CD14-positive monocyte (primary cell): Measurements from ENCODE around the gene NPEPL1. TPM values are rescaled to one million over a fixed set of nuclear protein-coding genes. Genes with fewer than 3 reads are reported as not detected.

Experiments used
- DNase-seq, 3 donors: peaks; one replicate each; pipeline ENCODE4 v3.0.0-alpha.2; 2011 to 2022
- H2AFZ ChIP-seq: 2 replicates; pipeline ENCODE4 v1.6.0; 2012; ENCODE audit warnings: mild to moderate bottlenecking, low read depth, low read length, inconsistent platforms; ENCODE audit not compliant: insufficient read depth, poor library complexity, severe bottlenecking
- H3K27ac ChIP-seq, 2 donors: 1 replicate in 1 of 2; 2 replicates in 1 of 2; pipeline ENCODE4 v1.5.1; 2012 to 2013; ENCODE audit warnings: low read length in 2 of 2, control low read depth in 1 of 2, inconsistent platforms in 1 of 2, low read depth in 1 of 2, mild to moderate bottlenecking in 1 of 2
- H3K27me3 ChIP-seq, 2 donors: one replicate each; pipeline versions ENCODE4 v1.6.0 to v1.6.1; 2011 to 2013; ENCODE audit warnings: low read length in 2 of 2; ENCODE audit not compliant: control insufficient read depth in 2 of 2, insufficient read depth in 2 of 2
- H3K36me3 ChIP-seq, 2 donors: replicated peaks in 1 of 2; 1 replicate in 1 of 2; 2 replicates in 1 of 2; pipeline versions ENCODE4 v1.5.1 to v1.6.1; 2012 to 2013; ENCODE audit warnings: low read length in 2 of 2, control low read depth in 1 of 2, inconsistent platforms in 1 of 2, mild to moderate bottlenecking in 1 of 2; ENCODE audit not compliant: insufficient read depth in 2 of 2, control insufficient read depth in 1 of 2
- H3K4me1 ChIP-seq, 2 donors: 1 replicate in 1 of 2; 2 replicates in 1 of 2; pipeline versions ENCODE4 v1.5.1 to v1.6.1; 2012 to 2013; ENCODE audit warnings: low read length in 2 of 2, control low read depth in 1 of 2, inconsistent platforms in 1 of 2, mild to moderate bottlenecking in 1 of 2, moderate library complexity in 1 of 2; ENCODE audit not compliant: insufficient read depth in 2 of 2, control insufficient read depth in 1 of 2
- H3K4me2 ChIP-seq: replicated peaks from 2 replicates; pipeline ENCODE3; 2012; ENCODE audit warnings: low read length, moderate library complexity, mild to moderate bottlenecking; ENCODE audit not compliant: poor library complexity, severe bottlenecking; ENCODE audit errors: extremely low read depth
- H3K4me3 ChIP-seq, 3 experiments: fragments of 200-600 bp in 1 of 3; sonication (generic) in 1 of 3; replicated peaks in 1 of 3; 1 replicate in 2 of 3; 2 replicates in 1 of 3; pipeline ENCODE4 v1.5.1; 2011 to 2013; ENCODE audit warnings: low read length in 3 of 3, mild to moderate bottlenecking in 3 of 3, control low read depth in 2 of 3, low read depth in 2 of 3, inconsistent platforms in 1 of 3, moderate library complexity in 1 of 3
- H3K79me2 ChIP-seq: 2 replicates; pipeline ENCODE4 v1.6.0; 2012; ENCODE audit warnings: mild to moderate bottlenecking, control low read depth, inconsistent platforms, low read length, moderate library complexity; ENCODE audit not compliant: insufficient read depth
- H3K9ac ChIP-seq: 2 replicates; pipeline ENCODE4 v1.6.0; 2017; ENCODE audit warnings: low read length, mild to moderate bottlenecking; ENCODE audit not compliant: insufficient read depth, poor library complexity, severe bottlenecking
- H3K9me3 ChIP-seq, 2 donors: replicated peaks in 1 of 2; 1 replicate in 1 of 2; 2 replicates in 1 of 2; pipeline versions ENCODE4 v1.5.1 to v1.6.1; 2012 to 2013; ENCODE audit warnings: low read length in 2 of 2, control low read depth in 1 of 2; ENCODE audit not compliant: control insufficient read depth in 1 of 2, insufficient read depth in 1 of 2
- H4K20me1 ChIP-seq: 2 replicates; pipeline ENCODE4 v1.6.0; 2012; ENCODE audit warnings: mild to moderate bottlenecking, low read length, control low read depth, moderate library complexity; ENCODE audit not compliant: insufficient read depth
- H3K27ac Mint-ChIP-seq, 7 donors: one replicate each; pipeline ENCODE4 v1.8.0; 2020; ENCODE audit warnings: mild to moderate bottlenecking in 7 of 7, mixed read lengths in 7 of 7, moderate library complexity in 6 of 7, inconsistent platforms in 2 of 7
- H3K27me3 Mint-ChIP-seq, 3 donors: one replicate each; pipeline ENCODE4 v1.8.0; 2021 to 2022; ENCODE audit warnings: low read depth in 3 of 3, mild to moderate bottlenecking in 3 of 3, mixed read lengths in 3 of 3, moderate library complexity in 3 of 3, inconsistent platforms in 1 of 3
- H3K36me3 Mint-ChIP-seq, 2 donors: one replicate each; pipeline ENCODE4 v1.8.0; 2020; ENCODE audit warnings: mixed read lengths in 2 of 2, inconsistent platforms in 1 of 2, mild to moderate bottlenecking in 1 of 2
- H3K4me1 Mint-ChIP-seq: one replicate; pipeline ENCODE4 v1.8.0; 2020; ENCODE audit warnings: mild to moderate bottlenecking, mixed read lengths
- H3K4me3 Mint-ChIP-seq, 2 donors: one replicate each; pipeline ENCODE4 v1.8.0; 2020; ENCODE audit warnings: mild to moderate bottlenecking in 2 of 2, mixed read lengths in 2 of 2, moderate library complexity in 1 of 2
- H3K9me3 Mint-ChIP-seq, 7 donors: one replicate each; pipeline ENCODE4 v1.8.0; 2020 to 2022; ENCODE audit warnings: mixed read lengths in 7 of 7, mild to moderate bottlenecking in 6 of 7, moderate library complexity in 6 of 7, inconsistent platforms in 2 of 7
- WGBS: methylation state at CpG from one replicate; pipeline ENCODE4 v1.1.5; 2013; ENCODE audit warnings: missing lambda C conversion rate; ENCODE audit not compliant: insufficient coverage; 5-methylcytosine and 5-hydroxymethylcytosine counted together
- intact Hi-C, 2 donors: fragments of 100-400 bp; cut with micrococcal nuclease; formaldehyde crosslinking; loops; one replicate each; pipeline versions ENCODE4 v1.15.0 to v1.15.1; 2023
- polyA plus RNA-seq, 3 donors: library from polyadenylated mRNA; depleted of rRNA in 1 of 3; unstranded in 2 of 3; stranded (reverse) in 1 of 3; fragments of 300-500 nt in 2 of 3; fragments of >200 nt in 1 of 3; fragmentation: Illumina TruSeq in 2 of 3; gene quantifications; 1 replicate in 2 of 3; 2 replicates in 1 of 3; pipeline ENCODE4 v1.2.3, GENCODE V29; 2012 to 2021
- TF ChIP-seq, protein P1 (sequence below): fragments of 200-600 bp; IDR thresholded peaks from one replicate; pipeline ENCODE4 v1.8.0; 2022; ENCODE audit warnings: antibody characterized with exemption, mild to moderate bottlenecking

The NPEPL1 gene
- polyA plus RNA-seq, 3 donors = 37.6 to 109 (median 39.6) TPM

DNA sequence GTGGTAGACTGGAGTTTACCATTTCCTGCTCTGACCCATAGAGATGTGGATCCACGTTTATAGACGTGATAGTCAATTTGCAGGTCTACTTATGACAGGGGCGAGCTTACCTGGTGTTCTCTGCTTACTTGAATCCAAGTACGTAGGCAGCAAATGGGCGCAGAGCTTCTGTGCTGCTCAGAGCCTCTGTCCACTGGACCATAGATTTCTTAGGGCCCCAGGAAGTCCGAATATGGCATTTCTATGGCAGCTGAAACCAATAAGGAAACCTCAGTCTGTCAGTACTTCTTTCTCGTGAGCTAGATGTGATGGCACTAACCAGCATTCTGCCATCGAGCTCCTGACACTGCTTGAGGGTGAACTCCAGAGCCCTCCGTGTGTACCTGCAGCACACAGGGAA lies 19.5 kb upstream of the NPEPL1 start:
- Histone ChIP-seq H2AFZ (no peak overlapping the region), H4K20me1 (peaks cover 42% of the 10 kb centered on the region), H3K27ac (peak overlapping the region in 1 of 2 donors; percentile 26), H3K36me3 (peaks cover 82 to 94% of the 10 kb centered on the region in 2 donors), H3K27me3 (no peaks in the 10 kb centered on the region), H3K4me3 (no peak overlapping the region), H3K4me2 (no peak overlapping the region), H3K4me1 (no peaks in the 10 kb centered on the region), H3K79me2 (peaks cover under 1% of the 10 kb centered on the region), H3K9ac (no peak overlapping the region), H3K9me3 (no peaks in the 10 kb centered on the region)
- TF ChIP-seq, protein P1, sequence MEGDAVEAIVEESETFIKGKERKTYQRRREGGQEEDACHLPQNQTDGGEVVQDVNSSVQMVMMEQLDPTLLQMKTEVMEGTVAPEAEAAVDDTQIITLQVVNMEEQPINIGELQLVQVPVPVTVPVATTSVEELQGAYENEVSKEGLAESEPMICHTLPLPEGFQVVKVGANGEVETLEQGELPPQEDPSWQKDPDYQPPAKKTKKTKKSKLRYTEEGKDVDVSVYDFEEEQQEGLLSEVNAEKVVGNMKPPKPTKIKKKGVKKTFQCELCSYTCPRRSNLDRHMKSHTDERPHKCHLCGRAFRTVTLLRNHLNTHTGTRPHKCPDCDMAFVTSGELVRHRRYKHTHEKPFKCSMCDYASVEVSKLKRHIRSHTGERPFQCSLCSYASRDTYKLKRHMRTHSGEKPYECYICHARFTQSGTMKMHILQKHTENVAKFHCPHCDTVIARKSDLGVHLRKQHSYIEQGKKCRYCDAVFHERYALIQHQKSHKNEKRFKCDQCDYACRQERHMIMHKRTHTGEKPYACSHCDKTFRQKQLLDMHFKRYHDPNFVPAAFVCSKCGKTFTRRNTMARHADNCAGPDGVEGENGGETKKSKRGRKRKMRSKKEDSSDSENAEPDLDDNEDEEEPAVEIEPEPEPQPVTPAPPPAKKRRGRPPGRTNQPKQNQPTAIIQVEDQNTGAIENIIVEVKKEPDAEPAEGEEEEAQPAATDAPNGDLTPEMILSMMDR = no peak
- H3K27me3 Mint-ChIP-seq = peaks cover 0 to 1% (median 0%) of the 10 kb centered on the region in 3 donors
- H3K27ac Mint-ChIP-seq = no peak overlapping the region
- 93% methylated on average over 9 of the region's 9 CpGs for WGBS
- H3K4me3 Mint-ChIP-seq = no peak overlapping the region
- intact Hi-C loops = no loop called here
- no peaks in the 10 kb centered on the region for H3K4me1 Mint-ChIP-seq
- DNase-seq = no peak
- peaks cover 78 to 83% of the 10 kb centered on the region in 2 donors for H3K36me3 Mint-ChIP-seq
- H3K9me3 Mint-ChIP-seq = no peaks in the 10 kb centered on the region

DNA sequence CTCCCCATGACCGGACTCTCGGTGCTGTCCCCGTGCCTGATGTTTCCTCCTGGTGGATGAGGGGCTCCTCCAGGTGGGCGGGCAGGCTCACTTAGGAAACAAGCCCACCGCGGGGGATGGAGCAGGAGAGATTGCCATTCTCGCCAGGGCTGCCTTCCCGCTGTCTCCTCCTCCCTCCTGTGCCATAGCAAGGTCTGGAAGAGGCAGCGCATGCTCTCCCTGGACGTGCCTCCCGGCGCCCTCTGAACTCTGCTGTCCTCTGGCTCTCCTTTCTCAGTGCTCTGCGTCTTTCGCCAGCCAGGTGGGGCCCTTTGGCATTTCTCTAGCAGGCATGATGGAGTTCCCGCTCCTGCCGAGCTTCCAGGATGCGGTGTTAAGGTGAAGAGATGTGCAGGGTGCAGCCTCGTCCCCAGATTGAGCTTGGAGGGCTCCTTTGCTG lies 17.4 kb upstream of the NPEPL1 start:
- H4K20me1 ChIP-seq = peaks cover 35% of the 10 kb centered on the region
- Mint-ChIP-seq H3K27me3 (peaks cover 0 to 2% (median 0%) of the 10 kb centered on the region in 3 donors), H3K4me1 (no peaks in the 10 kb centered on the region), H3K27ac (peak overlapping the region in 1 of 7 donors; percentile 15), H3K9me3 (peaks cover 0 to 2% (median 0%) of the 10 kb centered on the region in 7 donors), H3K36me3 (peaks cover 78 to 87% of the 10 kb centered on the region in 2 donors), H3K4me3 (no peak overlapping the region)
- intact Hi-C loops = no loop called here
- no peak overlapping the region for H3K27ac ChIP-seq
- DNase-seq = no peak
- H3K79me2 ChIP-seq = no peaks in the 10 kb centered on the region
- H3K4me2 ChIP-seq = no peak overlapping the region
- TF ChIP-seq, protein P1 = no peak
- no peak overlapping the region for H3K4me3 ChIP-seq
- H3K9ac ChIP-seq = no peak overlapping the region
- no peaks in the 10 kb centered on the region for H3K9me3 ChIP-seq
- no peaks in the 10 kb centered on the region for H3K4me1 ChIP-seq
- H3K27me3 ChIP-seq = no peaks in the 10 kb centered on the region
- 97% methylated on average over 17 of the region's 18 CpGs for WGBS
- H3K36me3 ChIP-seq = peaks cover 81 to 96% of the 10 kb centered on the region in 2 donors
- no peak overlapping the region for H2AFZ ChIP-seq
